Immature natural killer cell (primary cell): Measurements from ENCODE around the gene UBE2I. TPM values are rescaled to one million over a fixed set of nuclear protein-coding genes. Genes with fewer than 3 reads are reported as not detected.
"Not testable (repeated sequence)": the region's sequence is repeated elsewhere in the genome, so short reads cannot be mapped to it uniquely, and the experiment has no call there.

Experiments
- DNase-seq, 3 donors: peaks; one replicate each; pipeline ENCODE4 v3.0.0; 2022; ENCODE audit warnings: mixed read lengths in 1 of 3
- H3K27ac Mint-ChIP-seq, 6 donors: one replicate each; pipeline ENCODE4 v1.8.0; 2020; ENCODE audit warnings: mixed read lengths in 6 of 6, mild to moderate bottlenecking in 5 of 6, inconsistent platforms in 4 of 6, moderate library complexity in 3 of 6
- H3K27me3 Mint-ChIP-seq, 3 donors: one replicate each; pipeline ENCODE4 v1.8.0; 2020 to 2021; ENCODE audit warnings: low read depth in 3 of 3, mild to moderate bottlenecking in 3 of 3, mixed read lengths in 3 of 3, moderate library complexity in 3 of 3, inconsistent platforms in 1 of 3
- H3K36me3 Mint-ChIP-seq, 3 donors: one replicate each; pipeline ENCODE4 v1.8.0; 2020; ENCODE audit warnings: mixed read lengths in 3 of 3, inconsistent platforms in 2 of 3, mild to moderate bottlenecking in 2 of 3
- H3K4me1 Mint-ChIP-seq, 2 donors: one replicate each; pipeline ENCODE4 v1.8.0; 2020; ENCODE audit warnings: inconsistent platforms in 2 of 2, mild to moderate bottlenecking in 2 of 2, mixed read lengths in 2 of 2, moderate library complexity in 1 of 2
- H3K4me3 Mint-ChIP-seq, 5 donors: one replicate each; pipeline ENCODE4 v1.8.0; 2020; ENCODE audit warnings: mild to moderate bottlenecking in 5 of 5, mixed read lengths in 5 of 5, inconsistent platforms in 3 of 5, moderate library complexity in 3 of 5
- H3K9me3 Mint-ChIP-seq, 6 donors: one replicate each; pipeline ENCODE4 v1.8.0; 2020; ENCODE audit warnings: mild to moderate bottlenecking in 6 of 6, mixed read lengths in 6 of 6, inconsistent platforms in 4 of 6, moderate library complexity in 3 of 6
- polyA plus RNA-seq, 3 donors: library from polyadenylated mRNA; unstranded; fragments of 300-500 nt; fragmentation: Illumina TruSeq; gene quantifications; one replicate each; pipeline ENCODE4 v1.2.3, GENCODE V29; 2021

Gene UBE2I
- polyA plus RNA-seq, 3 donors from 2014 or later, result 94.1 to 119 (median 101) TPM

DNA sequence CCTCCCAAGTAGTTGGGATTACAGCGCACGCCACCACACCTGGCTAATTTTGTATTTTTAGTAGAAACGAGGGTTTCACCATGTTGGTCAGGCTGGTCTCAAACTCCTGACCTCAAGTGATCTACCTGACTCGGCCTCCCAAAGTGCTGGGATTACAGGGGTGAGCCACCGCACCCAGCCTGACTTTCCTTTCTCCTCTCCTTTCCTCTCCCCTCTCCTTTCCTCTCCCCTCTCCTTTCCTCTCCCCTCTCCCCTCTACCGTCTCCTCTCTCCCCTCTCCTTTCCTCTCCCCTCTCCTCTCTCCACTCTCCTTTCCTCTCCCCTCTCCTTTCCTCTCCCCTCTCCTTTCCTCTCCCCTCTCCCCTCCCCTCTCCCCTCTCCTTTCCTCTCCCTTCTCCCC, 17.2 kb upstream of the UBE2I start:
- H3K27me3 Mint-ChIP-seq, result peaks cover 10 to 12% (median 12%) of the 10 kb centered on the region in 3 donors
- not testable (repeated sequence) for H3K36me3 Mint-ChIP-seq

DNA sequence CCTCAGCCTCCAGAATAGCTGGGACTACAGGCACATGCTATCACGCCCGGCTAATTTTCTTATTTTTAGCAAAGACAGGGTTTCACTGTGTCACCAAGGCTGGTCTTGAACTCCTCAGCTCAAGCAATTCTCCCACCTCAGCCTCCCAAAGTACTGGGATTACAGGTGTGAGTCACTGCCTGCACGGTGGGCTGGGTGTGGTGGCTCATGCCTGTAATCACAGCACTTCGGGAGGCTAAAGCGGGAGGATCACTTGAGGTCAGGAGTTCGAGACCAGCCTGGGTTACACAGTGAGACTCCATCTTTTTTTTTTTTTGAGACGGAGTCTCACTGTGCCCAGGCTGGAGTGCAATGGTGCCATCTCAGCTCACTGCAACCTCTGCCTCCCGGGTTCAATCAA, 16.6 kb upstream of the UBE2I start:
- not testable (repeated sequence) for H3K36me3 Mint-ChIP-seq, H3K27ac Mint-ChIP-seq, DNase-seq, H3K9me3 Mint-ChIP-seq, H3K4me1 Mint-ChIP-seq, H3K4me3 Mint-ChIP-seq
- peaks cover 10 to 12% (median 12%) of the 10 kb centered on the region in 3 donors for H3K27me3 Mint-ChIP-seq

More for the DNA sequence above, 17.2 kb upstream of the UBE2I start:
- not testable (repeated sequence) for H3K4me3 Mint-ChIP-seq, H3K9me3 Mint-ChIP-seq, H3K4me1 Mint-ChIP-seq, H3K27ac Mint-ChIP-seq, DNase-seq

DNA sequence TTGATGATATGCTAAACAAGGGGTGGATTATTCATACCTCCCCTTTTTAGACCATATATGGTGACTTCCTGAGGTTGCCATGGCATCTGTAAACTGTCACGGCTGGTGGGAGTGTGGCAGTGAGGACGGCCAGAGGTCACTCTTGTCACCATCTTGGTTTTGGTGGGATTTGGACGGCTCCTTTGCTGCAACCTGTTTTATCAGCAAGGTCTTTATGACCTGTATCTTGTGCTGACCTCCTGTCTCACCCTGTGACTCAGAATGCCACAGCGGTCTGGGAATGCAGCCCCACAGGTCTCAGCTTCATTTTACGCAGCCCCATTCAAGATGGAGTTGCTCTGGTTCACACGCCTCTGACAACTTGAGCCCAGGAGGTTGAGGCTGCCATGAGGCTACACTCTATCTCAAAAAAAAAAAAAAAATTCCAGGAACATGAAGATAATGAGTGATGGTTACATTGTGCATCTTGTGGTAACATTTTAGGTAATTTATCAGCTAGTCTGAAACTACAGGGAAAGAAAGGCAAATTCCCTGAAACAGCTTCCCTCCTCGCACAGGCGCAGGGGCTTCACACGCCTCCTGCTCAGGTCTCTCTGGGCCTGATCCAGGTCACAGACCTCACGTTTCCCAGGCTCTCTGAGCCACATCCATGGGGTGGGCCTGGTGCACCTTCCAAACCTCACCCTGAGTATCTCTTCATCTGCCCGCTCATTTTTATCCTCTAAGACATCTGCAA, 15.3 kb upstream of the UBE2I start:
- Mint-ChIP-seq H3K27ac (no peak overlapping the region), H3K4me3 (no peak overlapping the region), H3K9me3 (peaks cover 0 to 1% (median 0%) of the 10 kb centered on the region in 6 donors), H3K4me1 (no peaks in the 10 kb centered on the region), H3K36me3 (no peaks in the 10 kb centered on the region), H3K27me3 (peaks cover 12 to 16% (median 12%) of the 10 kb centered on the region in 3 donors)
- no peak for DNase-seq

DNA sequence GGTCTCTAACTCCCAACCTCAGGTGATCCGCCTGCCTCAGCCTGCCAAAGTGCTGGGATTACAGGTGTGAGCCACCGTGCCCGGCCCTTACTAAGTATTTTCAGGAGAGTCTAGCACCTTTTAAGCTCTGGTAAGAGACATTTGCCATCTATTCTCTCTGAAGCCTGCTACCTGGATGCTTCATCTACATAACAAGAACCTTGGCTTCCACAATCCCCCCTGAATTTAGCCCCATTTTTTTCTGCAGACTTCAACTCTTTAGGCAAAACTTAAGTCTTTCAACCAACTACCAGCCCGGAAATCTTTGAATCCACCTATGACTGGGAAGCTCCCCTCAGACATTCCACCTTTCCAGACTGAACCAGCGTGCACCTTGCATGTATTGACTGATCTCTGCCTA, 14.0 kb upstream of the UBE2I start:
- Mint-ChIP-seq H3K27ac (no peak overlapping the region), H3K4me3 (no peak overlapping the region), H3K36me3 (no peaks in the 10 kb centered on the region), H3K9me3 (peaks cover 0 to 1% (median 0%) of the 10 kb centered on the region in 6 donors), H3K27me3 (peaks cover 7 to 21% (median 14%) of the 10 kb centered on the region in 3 donors), H3K4me1 (no peaks in the 10 kb centered on the region)
- no peak for DNase-seq

DNA sequence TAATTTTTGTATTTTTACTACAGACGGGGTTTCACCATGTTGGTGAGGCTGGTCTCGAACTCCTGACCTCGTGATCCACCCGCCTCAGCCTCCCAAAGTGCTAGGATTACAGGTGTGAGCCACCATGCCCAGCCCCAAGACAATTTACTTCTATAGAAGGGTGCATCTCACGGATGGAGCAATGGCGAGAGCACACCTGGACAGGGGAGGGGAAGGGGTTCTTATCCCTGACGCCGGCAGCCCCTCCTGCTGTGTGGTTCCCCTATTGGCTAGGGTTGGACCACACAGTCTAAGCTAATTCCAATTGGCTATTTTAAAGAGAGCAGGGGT, 12.8 kb upstream of the UBE2I start:
- H3K4me1 Mint-ChIP-seq, H3K4me3 Mint-ChIP-seq, H3K9me3 Mint-ChIP-seq, DNase-seq, H3K27ac Mint-ChIP-seq, H3K36me3 Mint-ChIP-seq: not testable (repeated sequence)
- H3K27me3 Mint-ChIP-seq, result peaks cover 6 to 19% (median 14%) of the 10 kb centered on the region in 3 donors

DNA sequence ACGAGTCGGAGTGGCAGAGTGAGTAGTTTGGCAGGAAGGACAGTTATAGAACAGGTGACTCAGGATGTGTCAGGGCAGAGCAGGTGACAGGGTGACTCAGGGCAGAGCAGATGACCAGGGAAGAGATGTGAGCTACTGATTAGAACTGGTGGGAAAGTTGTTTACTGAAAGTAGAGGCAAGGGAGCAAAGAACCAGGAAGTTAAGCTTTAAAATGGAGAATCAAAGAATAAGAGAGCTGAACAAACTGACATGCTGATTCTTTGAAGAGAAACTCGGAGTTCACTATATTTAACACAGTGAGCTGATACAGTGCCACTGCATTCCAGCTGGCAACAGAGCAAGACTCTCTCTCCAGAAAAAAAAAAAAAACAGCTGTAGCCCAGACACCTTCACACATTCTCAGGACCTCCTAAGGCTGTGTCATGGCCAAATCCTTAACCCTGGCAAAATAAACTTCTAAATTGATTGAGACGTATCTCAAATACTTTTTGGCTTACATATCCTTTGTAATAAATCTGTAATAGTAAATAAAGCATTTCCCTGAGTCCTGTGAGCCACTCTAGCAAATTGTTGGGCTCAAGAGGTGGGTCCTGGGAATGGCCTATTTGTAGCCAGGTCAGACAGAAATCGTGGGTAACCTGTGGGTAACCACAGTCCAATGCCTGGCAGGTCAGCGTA, 12.3 kb upstream of the UBE2I start:
- no peak overlapping the region for H3K4me3 Mint-ChIP-seq
- peaks cover 0 to 4% of the 10 kb centered on the region in 2 donors for H3K4me1 Mint-ChIP-seq
- DNase-seq, result no peak
- H3K27me3 Mint-ChIP-seq, result peaks cover 3 to 19% (median 11%) of the 10 kb centered on the region in 3 donors
- peak overlapping the region in 1 of 6 donors; percentile 68 for H3K27ac Mint-ChIP-seq
- H3K9me3 Mint-ChIP-seq, result peaks cover 0 to 1% (median 0%) of the 10 kb centered on the region in 6 donors
- H3K36me3 Mint-ChIP-seq, result no peaks in the 10 kb centered on the region

DNA sequence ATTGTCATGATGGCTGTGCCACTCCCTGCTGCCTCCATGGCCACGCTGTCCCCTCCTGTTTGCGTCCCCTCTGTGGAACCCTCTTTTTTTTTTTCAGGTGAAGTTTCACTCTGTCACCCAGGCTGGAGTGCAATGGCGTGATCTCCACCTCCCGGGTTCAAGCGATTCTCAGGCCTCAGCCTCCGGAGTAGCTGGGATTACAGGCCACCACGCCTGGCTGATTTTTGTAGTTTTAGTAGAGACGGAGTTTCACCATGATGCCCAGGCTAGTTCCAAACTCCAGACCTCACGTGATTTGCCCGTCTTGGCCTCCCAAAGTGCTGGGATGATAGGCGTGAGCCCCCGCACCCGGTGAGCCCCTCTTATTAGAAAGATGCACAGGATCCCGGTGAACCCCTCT, 11.0 kb upstream of the UBE2I start:
- DNase-seq, result no peak
- H3K9me3 Mint-ChIP-seq, result peaks cover 0 to 1% (median 0%) of the 10 kb centered on the region in 6 donors
- H3K27me3 Mint-ChIP-seq, result peaks cover 5 to 19% (median 8%) of the 10 kb centered on the region in 3 donors
- H3K36me3 Mint-ChIP-seq, result no peaks in the 10 kb centered on the region
- no peak overlapping the region for H3K27ac Mint-ChIP-seq
- peaks cover 0 to 4% of the 10 kb centered on the region in 2 donors for H3K4me1 Mint-ChIP-seq
- H3K4me3 Mint-ChIP-seq, result no peak overlapping the region

DNA sequence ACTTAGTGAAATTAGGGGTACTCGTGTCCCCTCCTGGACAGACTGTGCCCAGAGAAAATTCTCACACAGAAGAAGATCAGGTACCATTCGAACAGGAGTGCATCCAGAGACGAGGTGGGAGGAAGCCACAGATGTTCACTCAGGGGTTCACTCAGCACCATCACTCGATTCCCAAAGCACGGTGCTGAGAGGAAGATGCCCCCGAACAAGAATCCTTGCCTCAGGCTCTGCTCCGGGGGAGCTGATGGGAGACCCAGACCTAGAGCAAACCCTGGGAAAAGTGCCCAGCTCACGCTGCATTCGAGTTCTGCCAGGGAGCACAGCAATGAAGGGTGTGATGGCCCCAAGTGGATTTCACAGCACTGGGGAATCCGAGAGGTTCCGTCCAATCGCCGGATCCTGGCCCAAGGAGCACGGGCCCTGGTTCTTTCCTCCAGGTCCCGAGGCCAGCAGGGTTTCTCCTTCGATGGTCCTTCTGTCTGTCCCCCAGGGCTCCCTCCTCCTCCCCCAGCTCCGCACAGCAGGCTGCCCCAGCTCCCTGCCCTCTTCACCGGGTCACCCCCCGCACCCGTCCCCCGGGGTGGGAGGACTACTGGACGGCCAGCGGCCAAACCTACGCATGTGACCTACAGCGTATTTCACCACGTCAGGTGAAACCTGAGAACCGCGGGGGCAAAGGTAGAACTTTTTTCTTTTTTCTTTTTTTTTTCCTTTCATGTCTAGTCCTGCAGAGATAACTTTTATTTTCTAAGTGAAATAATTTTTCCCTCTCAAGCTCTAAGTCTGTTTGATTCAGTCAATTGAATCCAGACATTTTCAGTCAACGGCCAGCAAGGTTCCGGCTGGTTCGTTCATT, 10.2 kb upstream of the UBE2I start:
- Mint-ChIP-seq H3K27me3 (peaks cover 5 to 18% (median 6%) of the 10 kb centered on the region in 3 donors), H3K27ac (no peak overlapping the region), H3K36me3 (no peaks in the 10 kb centered on the region), H3K4me1 (peaks cover 0 to 10% of the 10 kb centered on the region in 2 donors), H3K9me3 (peaks cover 0 to 1% (median 0%) of the 10 kb centered on the region in 6 donors), H3K4me3 (no peak overlapping the region)
- DNase-seq, result no peak

DNA sequence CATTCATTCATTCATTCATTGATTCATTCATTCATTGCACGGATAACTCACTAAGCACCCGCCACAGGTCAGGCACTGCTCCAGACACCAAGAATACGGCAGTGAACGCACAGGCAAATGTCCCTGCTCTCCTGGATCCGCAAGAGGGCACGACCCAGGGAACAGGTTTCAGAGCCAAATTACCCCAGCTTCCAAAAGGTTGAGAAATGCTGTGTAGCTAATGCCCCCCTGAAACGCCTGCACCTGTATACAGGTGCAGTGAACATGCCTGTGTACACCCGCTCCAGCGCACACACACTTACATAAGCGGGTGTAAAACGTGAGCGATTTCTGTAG, 9.6 kb upstream of the UBE2I start:
- DNase-seq, result no peak
- peaks cover 0 to 1% (median 0%) of the 10 kb centered on the region in 6 donors for H3K9me3 Mint-ChIP-seq
- H3K27ac Mint-ChIP-seq, result no peak overlapping the region
- no peak overlapping the region for H3K4me3 Mint-ChIP-seq
- no peaks in the 10 kb centered on the region for H3K36me3 Mint-ChIP-seq
- peaks cover 3 to 17% (median 8%) of the 10 kb centered on the region in 3 donors for H3K27me3 Mint-ChIP-seq
- peaks cover 0 to 15% of the 10 kb centered on the region in 2 donors for H3K4me1 Mint-ChIP-seq

DNA sequence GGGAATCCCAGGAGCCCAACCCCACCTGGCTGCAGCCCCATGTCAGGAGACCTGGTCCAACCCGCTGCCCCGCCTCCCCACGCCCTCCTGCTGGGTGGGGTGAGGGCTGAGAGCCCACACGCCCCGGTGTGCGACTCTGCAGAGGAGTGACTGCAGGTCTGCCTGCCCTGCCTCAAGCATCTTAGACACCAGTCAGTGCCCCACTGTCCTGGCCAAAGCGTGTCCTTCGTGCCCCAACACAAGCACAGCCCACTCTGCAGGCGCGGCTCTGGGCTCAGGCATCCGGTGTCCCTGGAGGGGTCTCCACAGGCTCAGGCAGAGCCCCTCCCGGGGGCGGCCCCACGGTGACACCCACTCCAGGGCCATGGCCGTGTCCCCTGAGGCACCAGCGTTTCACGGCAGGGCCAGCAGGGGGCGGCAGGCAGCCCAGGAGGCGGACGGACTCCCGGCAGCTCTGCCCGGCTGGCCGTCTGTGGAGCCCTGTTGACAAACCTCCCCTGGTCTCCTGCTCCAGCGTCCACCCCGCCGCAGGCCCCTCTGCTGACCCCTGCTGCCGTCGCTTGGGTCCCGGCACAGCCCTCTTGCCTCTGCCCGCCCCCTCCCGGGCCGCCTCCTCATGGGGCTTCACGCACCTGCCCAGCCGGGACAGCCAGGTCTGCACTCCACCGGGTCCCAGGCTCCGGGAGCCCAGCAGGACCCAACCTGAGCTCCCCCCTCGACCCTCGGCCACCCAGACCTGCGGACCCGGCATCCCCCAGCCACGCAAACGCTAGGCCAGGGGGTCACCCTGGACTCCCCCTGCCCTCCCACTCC, 8.6 kb upstream of the UBE2I start:
- H3K4me3 Mint-ChIP-seq, result no peak overlapping the region
- peaks cover 0 to 17% of the 10 kb centered on the region in 2 donors for H3K4me1 Mint-ChIP-seq
- no peaks in the 10 kb centered on the region for H3K36me3 Mint-ChIP-seq
- peak; percentile 65 to 74 (median 70) for DNase-seq
- H3K27ac Mint-ChIP-seq, result no peak overlapping the region
- H3K27me3 Mint-ChIP-seq, result peaks cover 3 to 14% (median 7%) of the 10 kb centered on the region in 3 donors
- H3K9me3 Mint-ChIP-seq, result no peaks in the 10 kb centered on the region

DNA sequence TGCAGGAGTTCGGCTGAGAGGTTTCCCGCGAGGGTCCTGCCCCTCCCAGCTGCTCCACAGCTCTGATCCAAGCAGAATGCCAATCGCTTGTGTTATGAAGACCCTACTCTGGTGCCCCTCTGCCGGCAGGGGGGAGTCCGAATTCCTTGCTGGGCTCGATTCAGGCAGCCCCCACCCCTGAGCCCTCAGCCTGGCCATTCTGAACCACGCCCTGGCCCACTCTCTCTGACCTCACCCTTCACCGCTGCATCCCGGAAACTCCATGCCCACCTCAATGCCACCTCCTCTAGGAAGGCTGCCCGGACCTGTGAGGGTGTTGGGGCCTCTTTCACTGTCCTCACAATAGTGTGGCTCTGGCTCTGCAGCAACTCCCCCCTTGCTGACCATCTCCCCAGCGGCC, 7.9 kb upstream of the UBE2I start:
- peak overlapping the region in 1 of 6 donors; percentile 73 for H3K27ac Mint-ChIP-seq
- H3K4me3 Mint-ChIP-seq, result no peak overlapping the region
- peaks cover 3 to 14% (median 7%) of the 10 kb centered on the region in 3 donors for H3K27me3 Mint-ChIP-seq
- DNase-seq, result no peak
- no peaks in the 10 kb centered on the region for H3K36me3 Mint-ChIP-seq
- H3K4me1 Mint-ChIP-seq, result peaks cover 0 to 19% of the 10 kb centered on the region in 2 donors
- H3K9me3 Mint-ChIP-seq, result no peaks in the 10 kb centered on the region

DNA sequence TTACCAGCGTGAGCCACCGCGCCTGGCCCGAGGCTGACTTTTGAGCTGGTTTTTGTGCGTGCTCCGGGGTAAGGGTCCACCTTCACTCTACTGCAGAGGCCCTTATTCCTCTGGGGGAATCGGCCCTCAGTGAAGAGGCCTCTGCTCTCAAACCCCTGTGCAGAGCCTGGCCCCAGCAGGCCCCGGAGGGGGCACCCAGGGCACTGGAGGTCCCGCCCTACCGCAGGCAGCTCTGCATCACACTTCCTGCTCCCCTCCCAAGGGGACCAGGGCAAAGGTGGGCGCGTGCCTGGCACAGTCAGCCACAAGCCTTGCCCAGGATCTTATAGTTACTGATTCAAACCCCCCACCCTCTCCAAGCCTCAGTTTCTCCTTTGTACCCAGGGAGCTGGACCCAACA, 3.6 kb upstream of the UBE2I start:
- Mint-ChIP-seq H3K27ac (no peak overlapping the region), H3K4me3 (no peak overlapping the region), H3K36me3 (peaks cover 0 to 3% (median 0%) of the 10 kb centered on the region in 3 donors)

DNA sequence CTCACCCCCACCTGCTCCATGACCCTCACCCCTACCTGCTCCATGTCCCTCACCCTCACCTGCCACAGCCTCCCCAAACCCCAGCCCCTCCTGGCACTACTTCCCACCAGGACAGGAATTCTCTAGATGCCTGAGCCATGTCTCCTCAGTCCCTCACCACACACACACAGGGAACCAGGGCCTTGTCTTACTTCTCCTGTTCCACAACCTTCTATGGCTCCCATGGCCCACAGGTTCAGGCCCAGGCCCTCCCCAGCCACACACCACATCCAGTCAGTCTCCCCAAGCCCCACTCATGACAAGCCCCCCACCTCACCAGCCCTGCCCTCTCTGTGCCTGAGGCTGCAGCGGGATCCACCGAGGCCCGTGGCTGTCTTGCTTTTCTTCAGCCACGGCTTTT, 3.1 kb upstream of the UBE2I start:
- Mint-ChIP-seq H3K9me3 (no peaks in the 10 kb centered on the region), H3K27ac (peak overlapping the region in 1 of 6 donors; percentile 16), H3K4me1 (peaks cover 15 to 36% of the 10 kb centered on the region in 2 donors)

More for the DNA sequence above, 3.6 kb upstream of the UBE2I start:
- Mint-ChIP-seq H3K4me1 (peaks cover 10 to 31% of the 10 kb centered on the region in 2 donors), H3K9me3 (no peaks in the 10 kb centered on the region), H3K27me3 (peaks cover 6 to 18% (median 11%) of the 10 kb centered on the region in 3 donors)
- no peak for DNase-seq

More for the DNA sequence above, 3.1 kb upstream of the UBE2I start:
- Mint-ChIP-seq H3K36me3 (peaks cover 0 to 3% (median 0%) of the 10 kb centered on the region in 3 donors), H3K4me3 (peak overlapping the region in 4 of 5 donors; percentile 18 to 66 (median 32)), H3K27me3 (peaks cover 6 to 18% (median 11%) of the 10 kb centered on the region in 3 donors)
- no peak for DNase-seq
